HG03342 (cell line): Measurements from ENCODE around the gene BCR.

Experiments used
- ATAC-seq: cut with Tn5 transposase; IDR thresholded peaks from one replicate; pipeline ENCODE4 v1.9.1; 2021; ENCODE audit warnings: mild to moderate bottlenecking, moderate library complexity; ENCODE audit not compliant: unreplicated experiment

The BCR gene

GRCh38 chr22:23175817-23176644 lies 4.3 kb upstream of the BCR start:
- ATAC-seq = no peak

DNA sequence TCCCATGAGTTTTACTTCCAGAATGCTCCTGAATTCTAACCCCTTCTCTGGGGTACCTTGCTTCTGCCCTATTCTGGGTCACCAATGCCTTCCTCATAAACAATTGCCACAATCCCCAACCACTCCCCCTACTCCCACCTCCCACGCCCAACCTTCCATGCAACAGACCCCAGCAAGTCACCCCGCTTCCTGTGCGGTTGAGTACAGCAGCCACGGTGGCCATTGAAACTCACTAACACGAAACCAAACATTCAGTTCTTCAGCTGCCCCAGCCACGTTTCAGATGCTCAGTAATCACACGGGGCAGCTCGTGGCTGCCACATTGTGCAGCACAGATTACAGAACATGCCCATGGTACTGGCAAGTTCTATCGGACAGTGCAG lies 3.7 kb upstream of the BCR start:
- no peak for ATAC-seq

DNA sequence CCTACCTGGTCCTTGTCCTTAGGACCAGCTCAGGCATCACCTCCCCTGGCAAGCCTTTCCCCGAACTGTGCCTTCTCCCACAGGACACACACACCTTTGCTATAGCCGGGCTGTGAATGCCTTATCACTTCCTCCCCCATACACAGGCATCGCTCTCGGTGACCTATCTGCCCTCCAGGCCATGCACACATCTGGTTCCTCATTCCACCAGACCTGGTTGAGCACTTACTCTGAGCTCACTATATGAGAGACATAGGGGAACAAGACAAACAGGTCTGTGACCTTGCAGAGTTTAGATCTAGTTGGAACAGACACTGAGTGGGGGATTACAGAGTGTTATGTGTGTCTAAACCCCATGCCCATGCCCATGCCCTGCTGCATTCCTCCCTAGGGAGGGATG lies 3.1 kb upstream of the BCR start:
- no peak for ATAC-seq

DNA sequence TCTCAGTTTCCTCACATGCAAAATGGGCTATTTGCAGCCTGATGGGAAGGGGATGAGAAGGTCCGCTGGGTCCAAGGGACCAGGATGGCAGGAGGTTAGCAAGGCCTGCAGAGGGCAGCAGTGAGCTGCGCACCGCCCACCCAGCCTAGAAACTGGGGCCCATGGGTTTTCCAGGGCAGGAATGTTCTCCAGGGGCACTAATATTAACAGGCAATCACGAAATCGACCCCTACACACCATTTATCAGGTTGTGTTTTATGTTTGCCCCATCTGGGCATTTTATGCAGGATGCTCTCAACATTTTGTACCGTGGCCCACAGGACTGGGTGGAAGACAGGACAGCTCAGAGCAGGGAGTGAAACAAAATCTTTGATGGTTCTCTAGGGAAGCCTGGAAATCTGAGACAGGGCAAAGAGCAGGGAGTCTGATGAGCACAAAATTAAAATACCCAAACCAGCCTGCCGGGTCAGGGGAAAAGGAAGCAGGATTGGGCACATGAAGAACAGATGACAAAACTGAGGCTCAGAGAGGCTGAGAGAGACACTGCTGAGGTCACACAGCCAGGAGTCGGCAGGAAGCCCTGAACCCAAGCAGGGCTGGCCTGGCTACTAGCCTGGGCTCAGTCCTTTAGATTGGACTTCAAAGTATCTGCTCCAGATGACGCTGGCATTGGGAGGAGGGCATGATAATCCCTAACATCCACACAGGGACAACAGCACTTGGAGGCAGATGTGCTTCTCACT lies 1.6 kb upstream of the BCR start:
- no peak for ATAC-seq

DNA sequence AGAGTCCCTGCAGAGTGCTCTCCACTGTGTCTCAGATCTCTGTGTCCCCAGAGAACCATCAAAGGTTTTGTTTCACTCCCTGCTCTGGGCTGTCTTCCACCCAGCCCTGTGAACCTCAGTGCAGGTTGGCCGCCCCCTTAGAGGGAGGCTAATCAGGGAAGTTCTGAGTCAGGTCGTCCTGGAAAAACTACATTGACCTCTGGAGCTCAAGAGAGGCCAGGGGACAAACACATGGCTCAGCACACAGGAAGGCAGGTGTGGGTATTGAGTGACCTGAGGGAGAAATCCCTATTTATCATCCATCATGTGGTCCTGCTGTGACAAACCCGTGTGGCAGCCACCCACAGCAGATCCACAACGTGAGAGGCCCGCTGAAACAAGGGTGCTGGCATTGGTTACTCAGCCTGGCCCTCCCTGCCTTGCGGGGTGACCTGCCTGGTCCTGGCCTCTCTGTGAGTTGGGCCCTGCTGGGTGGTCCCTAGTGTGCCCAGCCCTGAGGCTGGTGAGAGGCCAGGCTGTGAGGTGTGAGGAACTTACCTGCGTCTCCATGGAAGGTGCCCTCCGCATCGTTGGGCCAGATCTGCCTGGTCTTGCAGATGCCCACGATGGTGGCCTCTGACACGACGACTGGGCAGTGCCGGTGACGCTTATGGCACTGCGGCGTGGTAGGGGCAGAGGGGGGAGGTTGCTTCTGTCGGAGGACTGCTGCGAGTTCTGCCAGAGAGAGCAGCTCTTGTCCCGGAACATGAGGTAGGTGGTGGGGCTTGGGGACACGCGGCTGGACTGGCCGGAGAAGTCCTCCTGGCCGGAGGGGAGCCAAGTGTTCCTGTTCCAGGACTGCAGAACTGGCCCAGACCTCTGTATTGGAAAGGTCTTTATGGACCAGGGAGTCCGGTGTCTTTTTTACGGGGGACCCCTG lies 669 bp upstream of the BCR start:
- ATAC-seq = no peak

- no peak for ATAC-seq
Observed at GRCh38 chr22:23180893-23181720, 798 bp downstream of the BCR start.

DNA sequence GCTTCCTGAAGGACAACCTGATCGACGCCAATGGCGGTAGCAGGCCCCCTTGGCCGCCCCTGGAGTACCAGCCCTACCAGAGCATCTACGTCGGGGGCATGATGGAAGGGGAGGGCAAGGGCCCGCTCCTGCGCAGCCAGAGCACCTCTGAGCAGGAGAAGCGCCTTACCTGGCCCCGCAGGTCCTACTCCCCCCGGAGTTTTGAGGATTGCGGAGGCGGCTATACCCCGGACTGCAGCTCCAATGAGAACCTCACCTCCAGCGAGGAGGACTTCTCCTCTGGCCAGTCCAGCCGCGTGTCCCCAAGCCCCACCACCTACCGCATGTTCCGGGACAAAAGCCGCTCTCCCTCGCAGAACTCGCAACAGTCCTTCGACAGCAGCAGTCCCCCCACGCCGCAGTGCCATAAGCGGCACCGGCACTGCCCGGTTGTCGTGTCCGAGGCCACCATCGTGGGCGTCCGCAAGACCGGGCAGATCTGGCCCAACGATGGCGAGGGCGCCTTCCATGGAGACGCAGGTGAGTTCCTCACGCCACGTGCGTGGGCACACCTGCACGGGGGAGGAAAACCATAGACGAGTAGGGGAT lies 1.5 kb downstream of the BCR start:
- no peak for ATAC-seq

DNA sequence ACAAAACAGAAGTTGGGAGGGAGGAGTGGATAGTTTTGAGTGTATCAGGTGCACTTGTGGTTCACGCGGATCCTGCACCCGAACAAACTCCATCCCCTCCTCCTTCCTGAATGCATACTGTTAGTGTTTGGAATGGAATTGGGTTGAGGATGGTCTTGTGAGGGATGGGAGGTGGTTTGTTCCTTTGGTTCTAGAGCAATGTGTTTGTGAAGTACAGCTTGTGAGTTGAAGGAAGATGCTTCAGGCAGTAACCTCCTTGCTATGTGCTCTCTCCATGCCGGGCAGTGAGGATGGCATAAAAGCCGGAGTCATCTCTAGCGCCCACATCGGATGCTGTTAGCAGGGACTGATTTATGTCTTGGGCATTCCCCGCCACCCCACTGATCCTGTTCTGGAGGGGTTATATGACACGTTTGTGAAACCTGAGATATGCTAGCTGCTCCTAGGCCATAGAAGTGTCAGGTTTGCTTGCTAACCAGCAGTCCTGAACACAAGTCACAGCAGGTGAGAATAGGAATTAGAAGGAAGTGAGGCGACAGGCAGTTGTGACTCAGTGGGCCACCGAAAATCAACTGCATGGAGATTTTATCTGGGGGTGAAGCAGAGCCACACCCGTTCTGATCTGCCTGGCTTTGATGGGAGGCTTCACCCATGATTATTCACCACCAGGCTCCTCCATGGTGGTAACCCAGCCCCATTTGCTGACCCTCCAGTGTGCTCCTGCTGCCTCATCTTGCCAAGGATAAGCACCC lies 2.2 kb downstream of the BCR start:
- ATAC-seq = no peak

- no peak for ATAC-seq
Observed at GRCh38 chr22:23183061-23183698, 2.9 kb downstream of the BCR start.

DNA sequence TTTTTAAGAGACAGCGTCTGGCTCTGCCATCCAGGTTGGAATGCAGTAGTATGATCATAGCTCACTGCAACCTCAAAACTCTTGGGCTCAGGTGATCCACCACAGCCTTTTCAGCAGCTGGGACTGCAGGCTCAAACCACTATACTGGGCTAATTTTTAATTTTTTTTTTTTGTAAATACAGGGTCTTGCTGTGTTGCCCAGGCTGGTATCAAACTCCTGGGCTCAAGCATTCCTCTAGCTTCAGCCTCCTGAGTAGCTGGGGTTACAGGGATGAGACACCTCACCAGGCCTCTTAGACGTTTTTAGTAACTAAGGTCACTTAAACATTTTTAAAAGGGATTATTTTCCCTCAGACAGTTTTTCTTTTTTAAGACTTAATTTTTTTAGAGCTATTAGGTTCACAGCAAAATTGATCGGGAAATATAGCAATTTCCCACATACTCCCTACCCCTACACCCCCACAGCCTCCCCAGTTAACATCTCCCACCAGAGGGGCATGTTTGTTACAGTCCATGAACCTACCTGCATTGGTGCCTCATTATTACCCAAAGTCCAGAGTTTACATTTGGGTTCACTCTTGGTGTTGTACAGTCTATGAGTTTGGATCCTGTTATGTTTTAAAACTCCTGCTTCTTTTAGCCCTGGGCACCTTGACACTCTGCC lies 3.9 kb downstream of the BCR start:
- no peak for ATAC-seq

- ATAC-seq = no peak
Observed at GRCh38 chr22:23184764-23185113, 4.4 kb downstream of the BCR start.

DNA sequence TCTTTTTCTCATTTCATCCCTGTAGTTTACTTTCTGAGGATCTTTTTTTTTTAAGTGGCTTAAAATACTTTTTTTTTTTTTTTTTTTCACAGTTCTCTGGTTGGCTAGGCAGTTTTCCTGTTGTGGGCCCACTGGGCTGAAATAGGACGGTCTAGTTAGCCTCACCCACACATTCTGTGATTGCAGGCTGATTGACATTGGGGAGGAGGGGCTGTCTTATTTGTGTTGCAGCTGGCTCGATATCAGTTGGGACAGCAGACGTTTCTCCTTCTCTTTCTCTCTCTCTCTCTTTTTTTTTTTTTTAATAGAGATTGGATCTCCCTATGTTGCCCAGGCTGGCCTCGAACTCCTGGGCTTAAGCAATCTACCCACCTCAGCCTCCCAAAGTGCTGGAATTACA lies 6.9 kb downstream of the BCR start:
- no peak for ATAC-seq

DNA sequence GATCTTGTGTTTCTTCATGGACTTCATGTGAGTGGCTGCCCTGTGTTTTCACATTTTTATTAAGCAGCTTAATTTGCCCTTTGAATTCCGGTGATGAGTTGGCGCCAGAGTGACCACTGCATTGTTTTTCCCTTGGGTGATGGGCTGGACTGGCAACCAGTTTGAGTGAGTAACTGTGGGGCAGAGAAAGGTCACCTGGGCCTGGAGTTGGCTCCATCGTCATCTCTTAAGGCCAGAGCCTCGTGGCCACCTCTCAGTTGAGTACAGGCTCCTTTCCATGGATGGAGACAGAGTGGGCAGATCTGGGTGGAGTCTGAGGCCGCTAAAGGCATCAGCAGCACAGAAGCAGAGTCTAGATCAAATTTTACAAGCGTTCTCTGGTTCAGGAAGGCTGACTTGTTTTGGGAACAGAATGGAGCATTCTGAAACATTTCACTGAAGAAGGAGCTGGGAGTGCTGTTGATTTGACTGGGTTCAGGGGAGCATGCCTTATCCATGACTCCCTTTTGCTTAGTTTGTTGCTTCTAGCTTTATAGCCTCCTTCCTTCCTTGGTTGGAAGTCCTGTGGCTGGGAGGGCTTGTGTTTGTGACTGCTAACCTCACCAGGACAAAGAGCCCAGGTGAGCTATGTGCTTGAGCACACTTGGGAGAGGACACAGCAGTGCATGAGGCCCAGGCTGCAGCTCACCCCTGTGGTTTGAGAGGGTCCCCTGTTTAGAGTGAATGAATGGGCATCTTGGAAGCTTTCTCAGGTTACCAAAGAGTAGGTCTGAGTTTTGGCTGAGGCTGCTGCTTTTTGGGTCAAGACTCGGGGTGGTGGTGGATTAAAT lies 7.8 kb downstream of the BCR start:
- ATAC-seq = no peak

DNA sequence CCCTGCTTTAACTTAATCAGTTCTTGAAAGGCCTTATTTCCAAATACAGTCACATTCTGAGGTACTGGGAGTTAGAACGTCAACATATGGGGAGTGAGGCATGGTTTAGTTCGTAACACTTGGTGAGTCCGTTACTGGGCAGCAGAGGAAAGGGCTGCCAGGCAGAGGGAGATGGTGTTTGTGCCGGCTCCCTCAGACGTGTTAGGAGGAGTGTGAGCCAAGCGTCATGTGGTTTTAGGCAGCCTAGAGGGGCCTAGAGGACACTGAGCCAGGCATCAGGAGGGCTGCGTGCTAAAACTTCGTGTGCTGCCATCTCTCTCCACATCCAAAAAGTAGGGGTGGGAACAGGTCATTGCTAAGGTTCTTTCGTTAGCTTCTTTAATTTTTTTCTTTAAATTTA lies 10.2 kb downstream of the BCR start:
- no peak for ATAC-seq

GRCh38 chr22:23192133-23192532 lies 11.8 kb downstream of the BCR start:
- no peak for ATAC-seq

DNA sequence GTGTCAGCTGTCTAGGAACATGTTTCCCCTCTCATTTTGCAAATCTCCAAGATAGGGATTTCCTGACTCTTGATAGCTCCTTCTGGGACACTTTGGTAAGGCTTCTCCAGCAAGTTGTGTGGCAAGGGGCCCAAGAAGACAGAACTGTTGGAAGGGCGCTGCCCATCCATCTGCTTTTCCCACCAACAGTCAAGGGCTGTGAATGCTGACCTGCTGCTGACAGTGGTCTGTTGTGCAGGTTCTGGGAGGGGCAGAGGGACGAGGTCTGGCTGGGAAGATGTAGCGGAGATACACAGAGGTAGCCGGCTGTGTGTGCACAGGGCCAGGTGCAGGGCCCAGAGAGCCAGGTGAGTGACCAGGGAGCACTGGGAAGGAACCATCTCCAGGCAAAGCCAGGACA lies 12.2 kb downstream of the BCR start:
- no peak for ATAC-seq

DNA sequence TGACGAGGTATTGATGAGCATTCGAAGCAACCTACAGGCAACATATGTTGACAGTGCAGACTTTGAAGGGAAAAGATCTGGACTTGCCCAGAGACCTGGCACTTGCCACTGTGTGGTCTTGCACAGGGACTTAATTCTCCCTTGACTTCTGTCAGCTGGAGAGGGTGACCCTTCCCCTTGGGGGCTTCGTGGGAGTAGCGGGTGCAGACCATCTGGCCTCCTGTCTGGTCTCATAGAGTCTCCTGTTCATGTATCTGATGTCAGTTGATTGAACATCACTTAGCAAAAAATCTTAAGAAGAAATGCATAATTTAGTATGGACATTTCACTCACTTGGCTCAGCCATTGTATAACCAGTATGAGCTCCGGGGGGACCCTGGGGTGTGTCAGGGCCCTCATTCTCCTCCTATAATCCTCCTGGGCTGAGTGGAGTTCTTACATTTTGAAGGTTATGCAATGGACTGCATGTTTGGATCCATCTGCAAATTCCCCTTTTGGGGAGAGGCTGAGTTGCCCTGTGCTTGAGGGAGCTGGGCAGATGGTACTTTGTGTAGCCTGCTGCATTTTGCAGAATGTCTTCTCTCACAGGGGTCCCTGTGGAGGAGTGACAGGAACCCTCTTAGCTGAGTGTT lies 13.0 kb downstream of the BCR start:
- ATAC-seq = no peak
